HFF-Myc (cell line): Measurements from ENCODE around the gene AHNAK.
A peak's percentile ranks its signal among the peaks of the same experiment; 100 is the strongest.
"Not testable (repeated sequence)": the region's sequence is repeated elsewhere in the genome, so short reads cannot be mapped to it uniquely, and the experiment has no call there.

ENCODE experiments used
- DNase-seq: peaks from one replicate; pipeline ENCODE4 v3.0.0-alpha.2; 2011; ENCODE audit warnings: low read depth; ENCODE audit errors: extremely low read depth
- H3K4me3 ChIP-seq: replicated peaks from 2 replicates; pipeline ENCODE4 v1.5.1; 2011; ENCODE audit warnings: low read depth, mild to moderate bottlenecking, control low read depth, low read length
- TF ChIP-seq, protein P1 (sequence below): IDR thresholded peaks from 2 replicates; pipeline ENCODE4 v1.5.1; 2012; ENCODE audit warnings: mild to moderate bottlenecking, low read depth, low read length, control low read depth; ENCODE audit errors: missing control alignments

AHNAK gene

GRCh38 chr11:62569611-62570010, 23.0 kb upstream of the AHNAK start:
- DNase-seq, result no peak
- TF ChIP-seq, protein P1, sequence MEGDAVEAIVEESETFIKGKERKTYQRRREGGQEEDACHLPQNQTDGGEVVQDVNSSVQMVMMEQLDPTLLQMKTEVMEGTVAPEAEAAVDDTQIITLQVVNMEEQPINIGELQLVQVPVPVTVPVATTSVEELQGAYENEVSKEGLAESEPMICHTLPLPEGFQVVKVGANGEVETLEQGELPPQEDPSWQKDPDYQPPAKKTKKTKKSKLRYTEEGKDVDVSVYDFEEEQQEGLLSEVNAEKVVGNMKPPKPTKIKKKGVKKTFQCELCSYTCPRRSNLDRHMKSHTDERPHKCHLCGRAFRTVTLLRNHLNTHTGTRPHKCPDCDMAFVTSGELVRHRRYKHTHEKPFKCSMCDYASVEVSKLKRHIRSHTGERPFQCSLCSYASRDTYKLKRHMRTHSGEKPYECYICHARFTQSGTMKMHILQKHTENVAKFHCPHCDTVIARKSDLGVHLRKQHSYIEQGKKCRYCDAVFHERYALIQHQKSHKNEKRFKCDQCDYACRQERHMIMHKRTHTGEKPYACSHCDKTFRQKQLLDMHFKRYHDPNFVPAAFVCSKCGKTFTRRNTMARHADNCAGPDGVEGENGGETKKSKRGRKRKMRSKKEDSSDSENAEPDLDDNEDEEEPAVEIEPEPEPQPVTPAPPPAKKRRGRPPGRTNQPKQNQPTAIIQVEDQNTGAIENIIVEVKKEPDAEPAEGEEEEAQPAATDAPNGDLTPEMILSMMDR, result no peak
- peak overlapping the region; percentile 100 for H3K4me3 ChIP-seq

- TF ChIP-seq, protein P1, result no peak
- DNase-seq, result no peak
Measured at GRCh38 chr11:62567018-62567633, 20.5 kb upstream of the AHNAK start.

DNA sequence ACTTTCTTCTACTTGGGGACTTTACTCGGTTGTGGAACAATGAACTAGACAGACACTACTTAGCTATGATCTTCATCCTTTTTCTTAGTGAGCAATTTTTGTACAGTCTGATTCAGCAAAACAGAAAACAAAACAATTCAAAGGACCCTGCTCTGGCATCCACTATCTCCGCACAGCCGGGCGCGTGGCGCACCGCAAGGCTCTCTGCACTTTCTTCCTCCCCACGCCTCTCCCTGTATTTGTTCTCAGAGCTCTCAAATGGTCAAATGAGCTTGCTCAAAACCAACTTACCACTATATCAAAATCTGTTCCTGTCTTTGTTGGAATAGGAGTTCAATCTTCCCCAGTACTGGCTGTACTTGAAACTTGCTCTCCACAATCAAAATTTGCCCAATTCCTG, 19.6 kb upstream of the AHNAK start:
- no peak overlapping the region for H3K4me3 ChIP-seq
- TF ChIP-seq, protein P1, result no peak
- no peak for DNase-seq

More at GRCh38 chr11:62567018-62567633, 20.5 kb upstream of the AHNAK start:
- H3K4me3 ChIP-seq, result peak overlapping the region; percentile 12; the same call in 1 of the 2 replicates

GRCh38 chr11:62565100-62565802, 18.6 kb upstream of the AHNAK start:
- TF ChIP-seq, protein P1, result no peak
- DNase-seq, result no peak
- no peak overlapping the region for H3K4me3 ChIP-seq

- H3K4me3 ChIP-seq, DNase-seq: not testable (repeated sequence)
Measured at GRCh38 chr11:62561677-62562230, 15.1 kb upstream of the AHNAK start.

GRCh38 chr11:62560566-62561103, 14.0 kb upstream of the AHNAK start:
- TF ChIP-seq, protein P1, result peak; percentile 87
- DNase-seq, result peak; percentile 97
- H3K4me3 ChIP-seq, result no peak overlapping the region

GRCh38 chr11:62559626-62560025, 13.0 kb upstream of the AHNAK start:
- not testable (repeated sequence) for H3K4me3 ChIP-seq, DNase-seq
